Rectal smooth muscle tissue (tissue), 1 donor: ENCODE results near the gene MDN1.

Source experiments
- H3K27ac ChIP-seq: one replicate; pipeline ENCODE4 v1.7.0; 2013; ENCODE audit warnings: low read depth, low read length, inconsistent platforms
- H3K27me3 ChIP-seq: one replicate; pipeline ENCODE4 v1.7.0; 2013; ENCODE audit warnings: low read length; ENCODE audit not compliant: control insufficient read depth, insufficient read depth
- H3K36me3 ChIP-seq: one replicate; pipeline ENCODE4 v1.7.0; 2013; ENCODE audit warnings: low read length; ENCODE audit not compliant: control insufficient read depth, insufficient read depth
- H3K4me1 ChIP-seq: one replicate; pipeline ENCODE4 v1.7.0; 2013; ENCODE audit warnings: low read length; ENCODE audit not compliant: control insufficient read depth, insufficient read depth
- H3K4me3 ChIP-seq: one replicate; pipeline ENCODE4 v1.7.0; 2013; ENCODE audit warnings: low read length
- H3K9ac ChIP-seq: one replicate; pipeline ENCODE4 v1.7.0; 2013; ENCODE audit warnings: low read length

The MDN1 gene

GRCh38 chr6:89781070-89782034 lies 38.2 kb downstream of the MDN1 start:
- Histone ChIP-seq H3K27me3 (no peaks in the 10 kb centered on the region), H3K4me3 (no peak overlapping the region), H3K4me1 (no peaks in the 10 kb centered on the region), H3K36me3 (peaks cover 17% of the 10 kb centered on the region), H3K27ac (no peak overlapping the region), H3K9ac (no peak overlapping the region)

GRCh38 chr6:89777455-89777854 lies 42.1 kb downstream of the MDN1 start:
- no peaks in the 10 kb centered on the region for H3K27me3 ChIP-seq
- no peak overlapping the region for H3K27ac ChIP-seq
- H3K9ac ChIP-seq = no peak overlapping the region
- peaks cover 14% of the 10 kb centered on the region for H3K36me3 ChIP-seq
- H3K4me3 ChIP-seq = no peak overlapping the region
- no peaks in the 10 kb centered on the region for H3K4me1 ChIP-seq

GRCh38 chr6:89776583-89777233 lies 42.9 kb downstream of the MDN1 start:
- Histone ChIP-seq H3K27ac (no peak overlapping the region), H3K27me3 (no peaks in the 10 kb centered on the region), H3K36me3 (peaks cover 14% of the 10 kb centered on the region), H3K4me1 (no peaks in the 10 kb centered on the region), H3K4me3 (no peak overlapping the region), H3K9ac (no peak overlapping the region)

GRCh38 chr6:89775150-89775549 lies 44.4 kb downstream of the MDN1 start:
- Histone ChIP-seq H3K27me3 (no peaks in the 10 kb centered on the region), H3K4me3 (no peak overlapping the region), H3K36me3 (peaks cover 8% of the 10 kb centered on the region), H3K9ac (no peak overlapping the region), H3K4me1 (no peaks in the 10 kb centered on the region), H3K27ac (no peak overlapping the region)

GRCh38 chr6:89769572-89769971 lies 50.0 kb downstream of the MDN1 start:
- Histone ChIP-seq H3K27ac (no peak overlapping the region), H3K4me1 (no peaks in the 10 kb centered on the region), H3K36me3 (peaks cover 11% of the 10 kb centered on the region), H3K4me3 (no peak overlapping the region), H3K27me3 (no peaks in the 10 kb centered on the region), H3K9ac (no peak overlapping the region)

GRCh38 chr6:89768324-89768723 lies 51.3 kb downstream of the MDN1 start:
- H3K4me1 ChIP-seq = no peaks in the 10 kb centered on the region
- H3K27me3 ChIP-seq = no peaks in the 10 kb centered on the region
- no peak overlapping the region for H3K27ac ChIP-seq
- peaks cover 10% of the 10 kb centered on the region for H3K36me3 ChIP-seq
- no peak overlapping the region for H3K4me3 ChIP-seq
- no peak overlapping the region for H3K9ac ChIP-seq

- Histone ChIP-seq H3K9ac (no peak overlapping the region), H3K27me3 (no peaks in the 10 kb centered on the region), H3K27ac (no peak overlapping the region), H3K4me3 (no peak overlapping the region), H3K4me1 (no peaks in the 10 kb centered on the region), H3K36me3 (peaks cover 11% of the 10 kb centered on the region)
Observed at GRCh38 chr6:89763550-89763949, 56.0 kb downstream of the MDN1 start.

- no peak overlapping the region for H3K27ac ChIP-seq
- H3K4me1 ChIP-seq = no peaks in the 10 kb centered on the region
- no peak overlapping the region for H3K4me3 ChIP-seq
- no peaks in the 10 kb centered on the region for H3K27me3 ChIP-seq
- no peak overlapping the region for H3K9ac ChIP-seq
- peaks cover 9% of the 10 kb centered on the region for H3K36me3 ChIP-seq
Observed at GRCh38 chr6:89758830-89759229, 60.8 kb downstream of the MDN1 start.

GRCh38 chr6:89750338-89750737 lies 69.3 kb downstream of the MDN1 start:
- H3K9ac ChIP-seq = no peak overlapping the region
- no peak overlapping the region for H3K27ac ChIP-seq
- H3K4me3 ChIP-seq = no peak overlapping the region
- H3K36me3 ChIP-seq = peaks cover 8% of the 10 kb centered on the region
- no peaks in the 10 kb centered on the region for H3K27me3 ChIP-seq
- H3K4me1 ChIP-seq = no peaks in the 10 kb centered on the region

- no peaks in the 10 kb centered on the region for H3K4me1 ChIP-seq
- no peak overlapping the region for H3K4me3 ChIP-seq
- H3K27ac ChIP-seq = no peak overlapping the region
- peaks cover 8% of the 10 kb centered on the region for H3K36me3 ChIP-seq
- H3K27me3 ChIP-seq = no peaks in the 10 kb centered on the region
- H3K9ac ChIP-seq = no peak overlapping the region
Observed at GRCh38 chr6:89749918-89750317, 69.7 kb downstream of the MDN1 start.

- Histone ChIP-seq H3K4me3 (no peak overlapping the region), H3K27ac (no peak overlapping the region), H3K4me1 (no peaks in the 10 kb centered on the region), H3K27me3 (no peaks in the 10 kb centered on the region), H3K9ac (no peak overlapping the region), H3K36me3 (peaks cover 17% of the 10 kb centered on the region)
Observed at GRCh38 chr6:89745716-89746115, 73.9 kb downstream of the MDN1 start.

GRCh38 chr6:89745096-89745495 lies 74.5 kb downstream of the MDN1 start:
- no peaks in the 10 kb centered on the region for H3K4me1 ChIP-seq
- no peak overlapping the region for H3K9ac ChIP-seq
- no peaks in the 10 kb centered on the region for H3K27me3 ChIP-seq
- peaks cover 15% of the 10 kb centered on the region for H3K36me3 ChIP-seq
- no peak overlapping the region for H3K27ac ChIP-seq
- no peak overlapping the region for H3K4me3 ChIP-seq
